Neural cell (in vitro differentiated cells): ENCODE data around the gene MYH6.

Source experiments
- EP300 ChIP-seq: fragments of 450-650 bp; conservative IDR thresholded peaks from 2 replicates; pipeline ENCODE4 v1.6.1; 2014; ENCODE audit warnings: antibody characterized with exemption, mild to moderate bottlenecking, moderate library complexity; ENCODE audit not compliant: poor library complexity, severe bottlenecking
- EZH2 ChIP-seq: fragments of 200-600, 300-800 bp; shearing (Covaris generic), sonication (generic); IDR thresholded peaks from 2 replicates; pipeline ENCODE4 v1.6.1; 2014; ENCODE audit warnings: antibody characterized with exemption, low read length, borderline replicate concordance, mild to moderate bottlenecking; ENCODE audit not compliant: insufficient read depth, poor library complexity, severe bottlenecking
- MXI1 ChIP-seq: fragments of 450-650 bp; conservative IDR thresholded peaks from 2 replicates; pipeline ENCODE4 v1.6.1; 2014; ENCODE audit warnings: antibody characterized with exemption, mild to moderate bottlenecking; ENCODE audit not compliant: poor library complexity, severe bottlenecking
- POLR2AphosphoS5 ChIP-seq: IDR thresholded peaks from 2 replicates; pipeline ENCODE4 v1.6.1; 2012
- RAD21 ChIP-seq: fragments of 450-650 bp; conservative IDR thresholded peaks from 2 replicates; pipeline ENCODE4 v1.6.1; 2014; ENCODE audit warnings: antibody characterized with exemption, mild to moderate bottlenecking, moderate library complexity
- REST ChIP-seq: IDR thresholded peaks from 2 replicates; pipeline ENCODE4 v1.6.1; 2012; ENCODE audit warnings: borderline replicate concordance
- TF ChIP-seq, protein P1 (sequence below): fragments of 450-650 bp; IDR thresholded peaks from 2 replicates; pipeline ENCODE4 v1.5.1; 2014; ENCODE audit warnings: antibody characterized with exemption, mild to moderate bottlenecking, moderate library complexity; ENCODE audit not compliant: poor library complexity, severe bottlenecking

- TF ChIP-seq, protein P1, sequence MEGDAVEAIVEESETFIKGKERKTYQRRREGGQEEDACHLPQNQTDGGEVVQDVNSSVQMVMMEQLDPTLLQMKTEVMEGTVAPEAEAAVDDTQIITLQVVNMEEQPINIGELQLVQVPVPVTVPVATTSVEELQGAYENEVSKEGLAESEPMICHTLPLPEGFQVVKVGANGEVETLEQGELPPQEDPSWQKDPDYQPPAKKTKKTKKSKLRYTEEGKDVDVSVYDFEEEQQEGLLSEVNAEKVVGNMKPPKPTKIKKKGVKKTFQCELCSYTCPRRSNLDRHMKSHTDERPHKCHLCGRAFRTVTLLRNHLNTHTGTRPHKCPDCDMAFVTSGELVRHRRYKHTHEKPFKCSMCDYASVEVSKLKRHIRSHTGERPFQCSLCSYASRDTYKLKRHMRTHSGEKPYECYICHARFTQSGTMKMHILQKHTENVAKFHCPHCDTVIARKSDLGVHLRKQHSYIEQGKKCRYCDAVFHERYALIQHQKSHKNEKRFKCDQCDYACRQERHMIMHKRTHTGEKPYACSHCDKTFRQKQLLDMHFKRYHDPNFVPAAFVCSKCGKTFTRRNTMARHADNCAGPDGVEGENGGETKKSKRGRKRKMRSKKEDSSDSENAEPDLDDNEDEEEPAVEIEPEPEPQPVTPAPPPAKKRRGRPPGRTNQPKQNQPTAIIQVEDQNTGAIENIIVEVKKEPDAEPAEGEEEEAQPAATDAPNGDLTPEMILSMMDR = no peak
- TF ChIP-seq REST (no peak), RAD21 (no peak), EZH2 (no peak), EP300 (no peak), POLR2AphosphoS5 (no peak), MXI1 (no peak)
Measured at GRCh38 chr14:23354990-23355389, 53.1 kb downstream of the MYH6 start.
